ENCODE data around the gene SLC47A2. TPM values are rescaled to one million over a fixed set of nuclear protein-coding genes. Genes with fewer than 3 reads are reported as not detected.

Gene SLC47A2
- total RNA-seq, 1 donor from 2014 or later: not detected

DNA sequence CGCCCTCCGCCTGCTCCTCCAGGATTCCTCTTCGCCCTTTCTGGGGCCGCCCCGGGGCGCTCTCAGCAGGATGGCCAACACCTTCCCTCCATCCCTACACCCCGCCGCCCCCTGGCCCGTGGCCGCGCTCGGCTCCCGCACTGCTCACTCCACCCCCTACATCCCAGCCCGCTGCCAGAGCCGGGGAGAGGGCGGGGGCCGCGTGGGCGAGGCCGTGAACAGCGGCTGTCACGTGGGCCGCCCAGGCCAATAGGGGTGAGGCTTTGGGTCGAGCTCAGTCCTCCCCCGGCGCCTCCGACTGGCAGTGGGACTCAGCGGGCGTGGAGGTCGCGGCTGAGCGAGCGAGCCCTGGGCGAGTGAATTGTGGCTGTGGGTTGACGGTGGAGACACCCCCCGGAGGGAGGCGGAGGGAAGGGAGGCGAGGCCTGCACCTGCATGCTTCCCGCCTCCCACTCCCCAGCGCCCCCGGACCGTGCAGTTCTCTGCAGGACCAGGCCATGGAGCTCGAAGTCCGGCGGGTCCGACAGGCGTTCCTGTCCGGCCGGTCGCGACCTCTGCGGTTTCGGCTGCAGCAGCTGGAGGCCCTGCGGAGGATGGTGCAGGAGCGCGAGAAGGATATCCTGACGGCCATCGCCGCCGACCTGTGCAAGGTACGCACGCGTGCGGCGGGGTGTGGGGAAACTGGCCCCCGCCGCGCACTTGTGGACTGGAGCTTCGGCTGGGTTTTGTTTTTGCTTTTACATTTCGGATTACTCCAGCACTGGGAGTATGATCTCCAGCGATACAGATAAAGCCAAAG is 67.7 kb downstream of the SLC47A2 start, which contains the start of gene ALDH3A2:
Gene ALDH3A2, plus strand, starts transcription at position 277 of the 799 bp plus-strand sequence. Its CDS starts 221 bp downstream, at position 498.
- no peak for TF ChIP-seq CTCF (IDR thresholded peaks at IDR 0.05)
- Mint-ChIP-seq H3K4me3 (peak within 1 kb of the TSS; percentile 93), H3K27ac (peak within 1 kb of the TSS; percentile 95), H3K4me1 (peaks cover 35% of the 10 kb centered on the region), H3K36me3 (ENCODE audit: low read depth) (peaks cover 21% of the 10 kb centered on the region), H3K27me3 (peaks cover 2% of the 10 kb centered on the region), H3K9me3 (peaks cover 2% of the 10 kb centered on the region)
- CTCF ChIA-PET: interaction anchor here (0.9 to 3.0 kb wide), 6 partner anchors 96 to 286 kb away, joined by 3 to 18 read pairs (median 6); partner anchors contain the start of genes B9D1 and MAPK7
- POLR2A ChIA-PET: interaction anchor here (0.5 to 3.2 kb wide), 12 partner anchors 8 to 631 kb away, joined by 3 to 22 read pairs (median 5); partner anchors contain the start of genes AKAP10 and MAPK7
- intact Hi-C loops (cut with micrococcal nuclease): loop anchor here (1.0 to 5.0 kb wide), 4 partner anchors 106 to 330 kb away; partner anchors contain the start of gene MAPK7
- ATAC-seq (ENCODE audit: low read depth) (peak; percentile 95), DNase-seq (peak; percentile 91)

- TF ChIP-seq CTCF (IDR thresholded peaks at IDR 0.05): no peak
- peaks cover 2% of the 10 kb centered on the region for H3K27me3 Mint-ChIP-seq
- DNase-seq: peak; percentile 48
Observed at GRCh38 chr17:19647697-19648474, 68.5 kb downstream of the SLC47A2 start.

DNA sequence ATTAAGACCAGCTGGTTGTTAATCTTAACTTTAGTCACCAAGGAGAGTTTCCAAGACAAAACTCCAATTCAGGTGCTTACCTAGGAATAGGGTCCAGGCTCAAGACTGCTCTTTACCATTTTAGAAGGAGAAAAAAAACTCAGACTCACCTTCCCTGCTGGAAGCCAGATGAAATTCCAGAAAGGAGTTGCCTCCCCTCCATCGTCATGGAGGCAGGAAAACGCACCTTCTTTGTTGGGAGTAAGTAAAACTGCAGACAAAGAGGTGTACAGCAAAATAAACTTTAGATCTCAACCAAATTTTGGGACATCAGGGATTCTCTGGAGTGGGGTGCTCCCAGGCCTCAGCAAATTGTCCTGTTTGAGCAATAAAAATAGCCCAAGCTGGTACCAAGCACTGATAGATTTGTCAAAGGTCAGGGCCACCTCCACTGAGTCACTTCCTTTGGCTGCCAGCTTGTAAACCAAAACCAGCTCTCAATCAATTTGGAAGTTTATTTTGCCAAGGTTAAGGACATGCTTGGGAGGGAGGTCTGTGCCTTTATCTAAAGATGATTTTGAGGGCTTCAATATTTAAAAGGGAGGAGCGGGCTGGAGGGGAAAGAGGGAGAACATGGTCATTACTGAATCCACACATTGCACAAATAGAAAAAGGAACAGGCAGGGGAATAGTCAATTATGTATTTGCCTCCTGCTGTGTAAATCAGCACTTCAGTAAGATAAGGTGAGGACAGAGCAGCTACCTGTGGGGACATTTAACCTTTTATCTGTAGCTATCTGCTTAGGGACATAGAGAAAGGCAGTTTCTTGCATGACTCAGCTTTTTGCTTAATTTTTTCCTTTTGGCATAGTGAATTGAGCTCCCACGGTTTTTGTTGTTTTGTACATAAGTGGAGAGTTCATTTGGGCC is 69.3 kb downstream of the SLC47A2 start:
- H3K4me3 Mint-ChIP-seq: peak overlapping the region; percentile 93
- H3K36me3 Mint-ChIP-seq (ENCODE audit: low read depth): peaks cover 9% of the 10 kb centered on the region
- intact Hi-C loops (cut with micrococcal nuclease): loop anchor here (5.0 kb wide), 1 partner anchor 270 kb away; the partner anchor contains the start of gene MAPK7
- H3K9me3 Mint-ChIP-seq: no peaks in the 10 kb centered on the region
- H3K27ac Mint-ChIP-seq: peak overlapping the region; percentile 95
- TF ChIP-seq CTCF (IDR thresholded peaks at IDR 0.05): no peak
- ChIA-PET POLR2A (interaction anchor here (1.6 to 3.2 kb wide), 4 partner anchors 9 to 269 kb away, joined by 5 to 22 read pairs (median 14); partner anchors contain the start of gene MAPK7), CTCF (interaction anchor here (0.9 to 3.0 kb wide), 8 partner anchors 9 to 284 kb away, joined by 3 to 18 read pairs (median 5); partner anchors contain the start of gene B9D1)
- ATAC-seq (ENCODE audit: low read depth): no peak
- H3K4me1 Mint-ChIP-seq: peaks cover 35% of the 10 kb centered on the region
- peaks cover 2% of the 10 kb centered on the region for H3K27me3 Mint-ChIP-seq
- DNase-seq: no peak

More at GRCh38 chr17:19647697-19648474, 68.5 kb downstream of the SLC47A2 start:
- Mint-ChIP-seq H3K36me3 (ENCODE audit: low read depth) (peaks cover 15% of the 10 kb centered on the region), H3K27ac (peak overlapping the region; percentile 95), H3K4me1 (peaks cover 35% of the 10 kb centered on the region), H3K4me3 (peak overlapping the region; percentile 93), H3K9me3 (no peaks in the 10 kb centered on the region)
- ChIA-PET CTCF (interaction anchor here (0.6 to 3.0 kb wide), 9 partner anchors 8 to 285 kb away, joined by 3 to 18 read pairs (median 6); partner anchors contain the start of genes B9D1 and MAPK7), POLR2A (interaction anchor here (0.6 to 3.2 kb wide), 11 partner anchors 9 to 631 kb away, joined by 3 to 22 read pairs (median 5); partner anchors contain the start of gene MAPK7)
- peak; percentile 40 for ATAC-seq (ENCODE audit: low read depth)
- intact Hi-C loops (cut with micrococcal nuclease): loop anchor here (1.0 to 5.0 kb wide), 4 partner anchors 107 to 331 kb away; partner anchors contain the start of gene MAPK7

- intact Hi-C loops (cut with micrococcal nuclease): loop anchor here (5.0 kb wide), 1 partner anchor 268 kb away; the partner anchor contains the start of gene MAPK7
- peaks cover 32% of the 10 kb centered on the region for H3K4me1 Mint-ChIP-seq
Observed at GRCh38 chr17:19645734-19646201, 70.6 kb downstream of the SLC47A2 start.

More at GRCh38 chr17:19645734-19646201, 70.6 kb downstream of the SLC47A2 start:
- H3K36me3 Mint-ChIP-seq (ENCODE audit: low read depth): peaks cover 6% of the 10 kb centered on the region
- ChIA-PET CTCF (interaction anchor here (1.1 to 1.7 kb wide), 2 partner anchors 10 to 283 kb away, joined by 4 to 6 read pairs; partner anchors contain the start of gene B9D1), POLR2A (no interaction called here)
- H3K4me3 Mint-ChIP-seq: no peak overlapping the region
- peaks cover 2% of the 10 kb centered on the region for H3K27me3 Mint-ChIP-seq
- no peak for ATAC-seq (ENCODE audit: low read depth)
- no peaks in the 10 kb centered on the region for H3K9me3 Mint-ChIP-seq
- H3K27ac Mint-ChIP-seq: no peak overlapping the region
- no peak for TF ChIP-seq CTCF (IDR thresholded peaks at IDR 0.05)
- DNase-seq: no peak

Measured in activated B cell treated with CpG ODN at 0.5 μM for 24 hours (primary cell).